HL-60 (cell line): ENCODE results near the gene RPS6KC1.

Experiments used
- DNase-seq, 2 experiments: peaks; one replicate each; pipeline ENCODE4 v3.0.0-alpha.2; 2010 to 2020; ENCODE audit warnings: low read depth in 1 of 2, low spot score in 1 of 2
- H3K27ac ChIP-seq: fragments of 250-450 bp; sonication (Bioruptor Pico); replicated peaks from 2 replicates; pipeline ENCODE4 v1.5.1; 2020; ENCODE audit warnings: mild to moderate bottlenecking, moderate library complexity
- H3K27me3 ChIP-seq: fragments of 250-450 bp; sonication (Bioruptor Pico); 2 replicates; pipeline ENCODE4 v1.5.1; 2021; ENCODE audit warnings: mild to moderate bottlenecking, moderate library complexity; ENCODE audit not compliant: insufficient read depth, poor library complexity, severe bottlenecking
- H3K4me3 ChIP-seq: replicated peaks from 2 replicates; pipeline ENCODE4 v1.5.1; 2011; ENCODE audit warnings: mild to moderate bottlenecking, control low read depth, low read length; ENCODE audit not compliant: insufficient read depth
- CTCF ChIP-seq: IDR thresholded peaks from one replicate; pipeline ENCODE4 v1.5.1; 2011; ENCODE audit warnings: low read length, control low read depth, inconsistent platforms; ENCODE audit not compliant: insufficient read depth
- GABPA ChIP-seq: IDR thresholded peaks from 2 replicates; pipeline ENCODE4 v1.6.1; 2012; ENCODE audit warnings: low read depth
- POLR2AphosphoS5 ChIP-seq: IDR thresholded peaks from 2 replicates; pipeline ENCODE4 v1.6.1; 2012; ENCODE audit warnings: low read depth
- REST ChIP-seq: IDR thresholded peaks from 2 replicates; pipeline ENCODE4 v1.6.1; 2012; ENCODE audit warnings: low read depth; ENCODE audit not compliant: insufficient replicate concordance
- SPI1 ChIP-seq: IDR thresholded peaks from 2 replicates; pipeline ENCODE4 v1.6.1; 2012; ENCODE audit warnings: low read depth, mild to moderate bottlenecking, borderline replicate concordance

The RPS6KC1 gene

GRCh38 chr1:213162338-213162737 is 111.3 kb downstream of the RPS6KC1 start:
- DNase-seq = no peak
- Histone ChIP-seq H3K27me3 (no peaks in the 10 kb centered on the region), H3K4me3 (no peak overlapping the region), H3K27ac (no peak overlapping the region)
- no peak for TF ChIP-seq POLR2AphosphoS5
- no peak for TF ChIP-seq CTCF
- no peak for TF ChIP-seq GABPA
- TF ChIP-seq REST = no peak
- no peak for TF ChIP-seq SPI1

GRCh38 chr1:213162862-213163261 is 111.8 kb downstream of the RPS6KC1 start:
- Histone ChIP-seq H3K27ac (no peak overlapping the region), H3K27me3 (no peaks in the 10 kb centered on the region), H3K4me3 (no peak overlapping the region)
- no peak for TF ChIP-seq CTCF
- no peak for TF ChIP-seq POLR2AphosphoS5
- no peak for TF ChIP-seq SPI1
- TF ChIP-seq REST = no peak
- TF ChIP-seq GABPA = no peak
- DNase-seq = no peak

- Histone ChIP-seq H3K27ac (no peak overlapping the region), H3K27me3 (no peaks in the 10 kb centered on the region), H3K4me3 (no peak overlapping the region)
- TF ChIP-seq POLR2AphosphoS5 = no peak
- no peak for TF ChIP-seq SPI1
- no peak for TF ChIP-seq REST
- TF ChIP-seq CTCF = no peak
- no peak for TF ChIP-seq GABPA
- DNase-seq = no peak
These were observed 112.3 kb downstream of the RPS6KC1 start for GRCh38 chr1:213163278-213163711.
